ENCODE data around the gene HS3ST2.
A peak's percentile ranks its signal among the peaks of the same experiment; 100 is the strongest.
"Not testable (repeated sequence)": the region's sequence is repeated elsewhere in the genome, so short reads cannot be mapped to it uniquely, and the experiment has no call there.

Gene HS3ST2

GRCh38 chr16:22897184-22897583, 83.2 kb downstream of the HS3ST2 start:
- H3K27ac ChIP-seq: no peak overlapping the region
- TF ChIP-seq CTCF (conservative IDR thresholded peaks at IDR 0.05): no peak

- no peak overlapping the region for H3K27ac ChIP-seq
- TF ChIP-seq CTCF (conservative IDR thresholded peaks at IDR 0.05): no peak
These were observed 84.2 kb downstream of the HS3ST2 start for GRCh38 chr16:22898131-22898530.

- no peak overlapping the region for H3K27ac ChIP-seq
- TF ChIP-seq CTCF (conservative IDR thresholded peaks at IDR 0.05): peak; percentile 82
These were observed 84.9 kb downstream of the HS3ST2 start for GRCh38 chr16:22898874-22899348.

GRCh38 chr16:22899567-22899966, 85.6 kb downstream of the HS3ST2 start:
- H3K27ac ChIP-seq: not testable (repeated sequence)

- no peak overlapping the region for H3K27ac ChIP-seq
- TF ChIP-seq CTCF (conservative IDR thresholded peaks at IDR 0.05): no peak
These were observed 86.9 kb downstream of the HS3ST2 start for GRCh38 chr16:22900863-22901262.

- TF ChIP-seq CTCF (conservative IDR thresholded peaks at IDR 0.05): no peak
- no peak overlapping the region for H3K27ac ChIP-seq
These were observed 87.6 kb downstream of the HS3ST2 start for GRCh38 chr16:22901563-22901962.

GRCh38 chr16:22903716-22904115, 89.8 kb downstream of the HS3ST2 start:
- TF ChIP-seq CTCF (conservative IDR thresholded peaks at IDR 0.05): no peak
- H3K27ac ChIP-seq: no peak overlapping the region

- no peak overlapping the region for H3K27ac ChIP-seq
- TF ChIP-seq CTCF (conservative IDR thresholded peaks at IDR 0.05): no peak
These were observed 98.7 kb downstream of the HS3ST2 start for GRCh38 chr16:22912654-22913053.

Measured in VCaP (cell line).